Measurements from ENCODE around the gene DDX21. TPM values are rescaled to one million over a fixed set of nuclear protein-coding genes. Genes with fewer than 3 reads are reported as not detected.

The DDX21 gene
- total and polyA plus RNA-seq, 2 donors (not counting 3 experiments of a cell fraction or from before 2014, with no cell fraction given): 33.4 to 98.1 TPM

DNA sequence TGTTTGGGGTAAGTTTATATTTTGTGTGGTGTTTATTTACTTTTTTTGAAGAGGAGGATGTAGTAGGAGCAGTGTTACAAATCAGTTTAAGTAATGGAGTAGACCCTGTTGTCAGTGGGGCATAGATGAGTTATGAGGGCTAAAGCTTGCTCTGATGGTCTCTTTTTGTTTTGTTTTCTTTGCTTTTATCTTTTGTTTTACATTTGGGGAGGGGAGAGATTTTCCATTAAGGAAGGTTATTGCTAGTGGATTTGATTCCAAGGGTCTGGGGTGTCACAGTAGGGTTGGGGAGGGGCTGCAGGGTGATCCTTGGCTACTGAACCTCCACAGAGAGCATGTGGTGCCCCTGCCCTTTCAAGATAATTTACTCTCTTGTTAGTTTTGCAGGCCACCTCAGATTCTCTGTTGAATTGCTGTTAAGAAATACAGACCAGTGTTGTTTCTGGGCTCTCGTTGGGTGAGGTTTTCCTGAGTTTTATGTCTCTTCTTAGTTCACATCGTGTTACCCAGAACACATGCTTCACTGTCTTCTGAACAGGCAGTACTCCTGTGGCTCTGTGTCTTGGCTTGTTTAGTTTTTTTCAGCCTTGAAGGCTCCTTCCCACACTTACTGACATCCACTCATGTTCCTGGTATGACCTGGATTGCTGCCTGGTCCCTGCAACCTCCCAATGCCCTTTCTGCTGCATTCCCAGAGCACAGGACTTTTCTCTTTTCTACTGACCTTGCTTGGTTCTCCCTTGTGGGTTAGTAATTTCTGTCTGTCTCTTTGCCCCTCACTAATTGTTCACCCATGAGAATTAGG is 36.9 kb downstream of the DDX21 start:
- TF ChIP-seq CTCF (IDR thresholded peaks at IDR 0.05; ENCODE audit: extremely low read depth in 1 of 2, insufficient read depth in 1 of 2, low read depth in 1 of 2, low read length in 2 of 2) (no peak), EZH2 (IDR thresholded peaks at IDR 0.05; ENCODE audit: borderline replicate concordance, low read depth, low read length, severe bottlenecking) (no peak), MYC (IDR thresholded peaks at IDR 0.05; ENCODE audit: low read depth, low read length) (no peak), JUN (IDR thresholded peaks at IDR 0.05; ENCODE audit: borderline replicate concordance, insufficient read depth, insufficient read length, low read depth) (no peak), FOS (IDR thresholded peaks at IDR 0.05; ENCODE audit: borderline replicate concordance, insufficient read depth, low read length) (no peak), POLR2AphosphoS5 (IDR thresholded peaks at IDR 0.05; ENCODE audit: insufficient read depth, low read depth, low read length) (no peak), POLR2A (IDR thresholded peaks at IDR 0.05; ENCODE audit: low read depth, low read length) (no peak), GATA2 (IDR thresholded peaks at IDR 0.05; ENCODE audit: insufficient read depth, insufficient read length, low read depth, low read length) (no peak)
- TF ChIP-seq, protein P1, sequence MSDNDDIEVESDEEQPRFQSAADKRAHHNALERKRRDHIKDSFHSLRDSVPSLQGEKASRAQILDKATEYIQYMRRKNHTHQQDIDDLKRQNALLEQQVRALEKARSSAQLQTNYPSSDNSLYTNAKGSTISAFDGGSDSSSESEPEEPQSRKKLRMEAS (IDR thresholded peaks at IDR 0.05; ENCODE audit: insufficient read depth, insufficient read length): no peak
- peaks cover 25% of the 10 kb centered on the region for H3K4me1 ChIP-seq (ENCODE audit: control insufficient read depth, extremely low read depth, insufficient read depth, low read length)
- no TSS peak for BruUV-seq (replicated peaks)

More for the DNA sequence above, 36.9 kb downstream of the DDX21 start:
- dilution Hi-C loops (cut with MboI; ENCODE audit: extremely low pct_ligation_motif_present, low sequenced_read_pairs) (no loop called here), intact Hi-C loops (cut with micrococcal nuclease) (no loop called here)
- CTCF ChIA-PET: interaction anchor here (1.0 to 1.4 kb wide), 4 partner anchors 12 to 98 kb away, joined by 3 to 7 read pairs (median 4); no protein-coding TSS in a partner anchor
- FAIRE-seq: no peak
- H4K20me1 ChIP-seq (replicated peaks; ENCODE audit: control insufficient read depth, extremely low read depth, insufficient read depth, low read length): no peaks in the 10 kb centered on the region
- H3K36me3 ChIP-seq (ENCODE audit: control insufficient read depth in 2 of 2, extremely low read depth in 1 of 2, insufficient read depth in 2 of 2, low read length in 2 of 2): peaks cover 0 to 3% of the 10 kb centered on the region in 2 experiments
- H3K27me3 ChIP-seq (ENCODE audit: control insufficient read depth in 2 of 2, insufficient read depth in 2 of 2, low read length in 2 of 2): no peaks in the 10 kb centered on the region
- H3K9me3 ChIP-seq (replicated peaks; ENCODE audit: control insufficient read depth, insufficient read depth, low read length): no peaks in the 10 kb centered on the region
- no peak overlapping the region for H3K9ac ChIP-seq (replicated peaks; ENCODE audit: extremely low read depth, insufficient read depth, low read length)
- H3K4me3 ChIP-seq (replicated peaks in 1 of 3; ENCODE audit: insufficient read depth in 1 of 3, low read depth in 1 of 3, low read length in 3 of 3): no peak overlapping the region
- no peak overlapping the region for H3K4me2 ChIP-seq (ENCODE audit: insufficient read depth, low read length)
- peaks cover 74% of the 10 kb centered on the region for H3K79me2 ChIP-seq (ENCODE audit: control insufficient read depth, insufficient read depth, low read length)
- no peaks in the 10 kb centered on the region for H3K9me1 ChIP-seq (replicated peaks; ENCODE audit: control insufficient read depth, extremely low read depth, insufficient read depth, low read length)
- no peak overlapping the region for H2AFZ ChIP-seq (ENCODE audit: low read depth, low read length)
- H3K27ac ChIP-seq (ENCODE audit: insufficient read depth, low read depth, low read length): no peak overlapping the region
- DNase-seq (ENCODE audit: low read depth, low spot score): no peak
- POLR2A ChIA-PET: interaction anchor here (1.4 kb wide), 1 partner anchor 95 kb away, joined by 4 read pairs; the partner anchor contains the start of gene SRGN

Data from endothelial cell of umbilical vein (primary cell).